HG03432 (cell line): ENCODE results near the gene IRAK1.
"Not testable (repeated sequence)": the region's sequence is repeated elsewhere in the genome, so short reads cannot be mapped to it uniquely, and the experiment has no call there.

Source experiments
- ATAC-seq: cut with Tn5 transposase; IDR thresholded peaks from one replicate; pipeline ENCODE4 v1.9.1; 2021; ENCODE audit warnings: mild to moderate bottlenecking, moderate library complexity; ENCODE audit not compliant: unreplicated experiment

IRAK1 gene

DNA sequence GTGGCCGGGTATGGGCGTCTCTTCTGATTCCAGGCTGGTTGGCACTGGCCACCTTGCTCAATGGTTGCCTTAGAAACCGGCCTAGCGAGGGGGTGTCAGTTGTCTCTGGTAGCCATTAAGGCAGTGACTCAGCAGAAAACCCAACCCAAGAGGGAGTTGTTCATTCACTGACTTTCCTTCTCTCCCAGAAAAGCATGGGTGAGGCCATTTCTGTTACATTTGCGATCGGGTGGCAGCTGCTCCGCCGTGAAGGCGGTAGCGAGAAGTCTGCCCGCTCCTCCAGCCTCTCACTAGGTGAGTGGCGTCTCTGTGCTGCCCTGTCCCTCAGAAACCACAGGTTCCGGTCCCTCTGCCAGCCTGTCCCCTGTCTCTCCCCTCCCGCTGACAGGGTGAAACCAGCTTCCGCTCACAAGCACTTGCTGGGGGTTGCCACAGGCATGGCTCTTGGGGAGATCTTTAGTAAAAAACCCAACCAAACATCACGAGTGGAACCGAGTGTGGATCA lies 17.4 kb downstream of the IRAK1 start:
- ATAC-seq, result peak; percentile 61

DNA sequence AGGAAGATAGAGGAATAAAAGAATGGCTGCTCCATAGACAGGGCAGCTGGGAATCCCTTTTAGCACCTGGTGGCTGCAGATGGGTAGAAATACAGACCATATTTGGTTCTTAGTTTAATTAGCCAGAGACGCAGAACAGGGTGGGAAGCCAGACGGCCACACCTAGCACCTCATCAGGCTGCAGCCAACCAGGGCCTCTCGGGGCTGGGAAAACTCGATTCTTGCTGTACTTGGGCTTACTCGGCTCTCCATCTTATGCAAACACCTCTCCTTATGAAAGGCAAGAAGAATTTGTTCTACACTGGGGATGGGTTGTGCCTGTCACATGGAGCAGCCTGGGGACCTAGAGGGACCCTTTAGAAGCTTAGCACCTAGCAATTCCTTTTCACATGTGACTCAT lies 19.7 kb downstream of the IRAK1 start:
- ATAC-seq, result no peak

DNA sequence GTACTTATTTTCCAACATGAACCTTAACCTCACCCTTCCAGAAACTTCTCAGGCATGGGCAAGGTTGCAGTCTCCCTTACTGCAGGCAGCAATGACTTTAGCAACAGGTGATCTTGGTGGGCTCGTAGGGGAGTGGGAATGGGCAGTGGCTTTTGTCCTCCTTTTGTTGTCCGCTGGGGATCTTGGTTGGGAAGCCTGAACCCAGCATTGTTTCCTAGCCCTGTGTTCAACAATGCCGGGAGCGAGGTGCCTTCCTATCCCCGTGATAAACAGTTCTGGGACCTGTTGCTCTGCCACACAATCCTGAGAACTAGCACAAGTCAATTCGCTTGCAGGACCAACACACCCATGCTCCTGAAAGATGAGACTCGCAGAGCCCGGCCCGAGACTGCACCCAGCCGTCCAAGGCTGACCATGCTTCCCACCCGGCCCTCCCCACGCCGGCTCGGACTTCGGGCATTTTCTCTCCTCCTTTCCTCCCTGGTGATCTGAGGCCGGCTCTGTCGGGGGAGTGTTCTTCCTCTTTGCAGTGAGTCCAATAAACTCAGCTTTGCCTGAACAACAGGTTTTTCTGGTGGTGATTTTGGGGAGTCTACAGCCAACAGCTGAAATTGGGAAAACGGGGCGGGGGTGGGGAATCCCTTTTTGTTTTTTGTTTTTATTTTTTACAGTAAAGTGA lies 20.2 kb downstream of the IRAK1 start:
- ATAC-seq, result no peak

DNA sequence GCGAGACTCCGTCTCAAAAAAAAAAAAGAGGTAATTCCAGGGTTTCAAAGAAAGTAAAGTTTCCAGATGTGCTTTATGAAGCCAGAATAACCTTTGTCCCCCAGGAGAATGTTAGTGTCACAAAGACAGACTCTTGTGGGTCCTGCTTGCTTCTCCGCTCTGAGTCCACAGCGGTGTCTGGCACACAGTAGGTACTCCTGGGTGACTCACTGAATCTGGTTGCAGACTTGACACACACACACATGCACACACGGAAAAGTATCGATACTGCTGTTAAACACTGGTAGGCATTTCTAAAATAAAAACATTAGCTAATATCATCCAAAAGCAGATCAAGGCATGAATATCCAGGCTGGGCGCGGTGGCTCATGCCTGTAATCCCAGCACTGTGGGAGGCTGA lies 24.2 kb downstream of the IRAK1 start:
- no peak for ATAC-seq

DNA sequence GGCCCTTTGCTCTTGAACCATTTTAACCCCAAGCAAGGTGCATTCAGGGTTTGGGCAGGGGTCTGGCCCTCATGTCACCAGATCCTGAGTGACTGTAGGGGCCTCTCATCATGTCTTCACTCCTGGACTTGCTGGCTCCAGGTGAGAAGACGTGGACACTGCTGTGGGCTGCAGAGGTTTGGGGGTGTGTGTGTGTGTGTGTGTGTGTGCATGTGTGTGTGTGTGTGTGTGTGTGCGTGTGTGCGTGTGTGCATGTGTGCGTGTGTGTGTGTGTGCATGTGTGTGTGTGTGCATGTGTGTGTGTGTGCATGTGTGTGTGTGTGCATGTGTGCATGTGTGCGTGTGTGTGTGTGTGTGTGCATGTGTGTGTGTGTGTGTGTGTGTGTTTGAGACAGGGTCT lies 25.3 kb downstream of the IRAK1 start:
- not testable (repeated sequence) for ATAC-seq

DNA sequence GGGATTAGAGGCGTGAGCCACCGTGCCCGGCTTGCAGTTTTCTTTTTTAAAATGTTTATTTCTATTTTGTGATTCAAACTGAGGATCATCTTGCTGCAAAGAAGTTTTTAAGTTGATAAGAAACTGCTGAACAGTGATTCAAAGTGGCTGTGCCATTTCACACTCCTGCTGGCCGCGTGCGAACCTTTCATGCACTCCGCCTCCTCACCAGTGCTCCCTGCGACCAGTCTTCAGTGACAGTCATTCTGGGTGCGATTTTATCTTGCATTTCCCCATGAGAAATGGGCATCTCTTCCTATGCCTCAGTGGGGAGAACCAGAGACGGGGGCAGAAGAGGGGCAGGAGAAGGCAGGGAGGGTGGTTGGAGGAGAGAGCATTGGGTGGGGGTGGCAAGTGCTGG lies 25.7 kb downstream of the IRAK1 start:
- ATAC-seq, result no peak

DNA sequence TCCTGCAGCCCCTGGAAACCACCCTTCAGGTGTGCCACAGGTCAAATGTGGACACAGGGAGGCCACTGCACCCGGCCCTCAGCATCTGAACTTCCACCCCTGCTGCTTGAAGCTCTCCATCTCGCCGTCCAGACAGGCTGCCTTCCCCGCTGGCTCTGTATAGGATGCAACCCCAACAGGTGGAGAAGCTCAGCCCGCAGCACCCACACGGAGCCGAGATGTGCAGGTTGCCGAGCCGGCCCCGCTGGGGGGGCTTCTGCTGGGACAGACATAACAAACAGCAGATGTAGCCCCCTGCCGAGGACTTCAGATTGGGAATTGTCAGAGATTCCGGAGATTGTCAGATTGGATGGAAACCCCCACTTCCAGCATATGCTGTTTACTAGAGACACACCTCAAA lies 26.6 kb downstream of the IRAK1 start:
- no peak for ATAC-seq

DNA sequence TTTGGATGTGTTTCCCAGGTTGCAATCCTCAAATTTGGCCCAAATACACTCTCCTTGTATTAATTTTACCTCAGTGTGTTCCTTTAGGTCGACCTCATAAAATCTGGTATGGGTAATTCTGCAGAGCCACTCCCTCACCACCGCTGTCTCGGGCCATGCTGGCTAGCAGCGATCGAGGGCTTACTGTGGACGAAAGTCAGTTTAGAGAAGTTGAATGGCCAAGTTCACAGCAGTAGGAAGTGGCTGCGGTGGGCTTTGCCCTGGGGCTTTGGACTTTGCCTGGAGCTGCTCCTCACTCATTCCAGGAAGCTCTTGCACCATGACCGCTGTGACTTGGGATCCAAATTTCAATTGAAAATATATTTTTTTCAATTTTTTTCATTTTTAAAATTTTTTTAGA lies 27.5 kb downstream of the IRAK1 start:
- ATAC-seq, result no peak

DNA sequence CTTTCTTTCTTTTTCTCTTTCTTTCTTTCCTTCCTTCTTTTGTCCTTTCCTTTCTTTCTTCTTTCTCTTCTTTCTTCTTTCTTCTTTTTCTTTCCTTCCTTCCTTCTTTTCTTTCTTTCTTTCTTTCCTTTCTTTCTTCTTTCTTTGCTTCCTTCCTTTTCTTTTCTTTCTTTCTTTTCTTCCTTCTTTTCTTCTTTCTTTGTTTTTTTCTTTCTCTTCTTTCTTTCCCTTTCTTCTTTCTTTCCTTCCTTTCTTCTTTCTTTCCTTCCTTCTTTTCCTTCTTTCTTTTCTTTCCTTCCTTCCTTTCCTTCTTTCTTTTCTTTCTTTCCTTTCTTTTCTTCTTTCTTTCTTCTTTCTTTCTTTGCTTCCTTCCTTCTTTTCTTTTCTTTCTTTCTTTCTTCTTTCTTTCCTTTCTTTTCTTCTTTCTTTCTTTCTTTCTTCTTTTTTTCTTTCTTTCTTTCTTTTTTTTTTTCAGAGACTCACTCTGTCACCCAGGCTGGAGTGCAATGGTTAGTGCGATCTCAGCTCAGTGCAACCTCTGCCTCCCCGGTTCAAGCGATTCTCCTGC lies 28.6 kb downstream of the IRAK1 start:
- ATAC-seq, result no peak

DNA sequence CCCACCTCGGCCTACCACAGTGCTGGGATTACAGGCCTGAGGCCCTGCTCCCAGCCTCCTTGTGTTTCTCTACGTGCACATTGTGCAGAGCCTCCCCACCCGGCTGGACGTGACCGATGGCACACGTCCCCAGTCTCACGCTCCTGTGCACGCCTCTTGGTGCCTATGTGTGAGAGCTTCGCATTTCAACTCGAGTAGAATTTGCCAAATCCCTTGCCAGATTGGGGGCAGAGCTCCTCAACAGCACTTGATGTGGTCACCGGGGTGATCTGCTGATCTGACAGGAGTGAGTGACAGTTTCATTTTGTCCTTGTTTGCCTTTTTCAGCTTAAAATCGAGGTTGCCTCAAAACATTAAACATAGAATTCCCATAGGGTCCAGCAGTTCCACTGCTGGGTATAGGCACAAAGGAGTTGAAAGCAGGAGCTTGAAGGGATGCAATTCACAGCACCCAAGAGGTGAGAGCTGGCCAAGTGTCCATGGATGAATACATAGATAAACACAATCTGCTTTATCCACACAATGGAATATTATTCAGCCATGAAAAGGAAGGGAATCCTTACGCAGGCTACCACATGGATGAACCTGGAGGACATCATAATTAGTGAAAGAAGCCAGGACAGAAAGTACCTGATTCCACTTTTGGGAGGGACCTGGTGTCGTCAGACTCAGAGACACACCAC lies 29.6 kb downstream of the IRAK1 start:
- ATAC-seq, result no peak

DNA sequence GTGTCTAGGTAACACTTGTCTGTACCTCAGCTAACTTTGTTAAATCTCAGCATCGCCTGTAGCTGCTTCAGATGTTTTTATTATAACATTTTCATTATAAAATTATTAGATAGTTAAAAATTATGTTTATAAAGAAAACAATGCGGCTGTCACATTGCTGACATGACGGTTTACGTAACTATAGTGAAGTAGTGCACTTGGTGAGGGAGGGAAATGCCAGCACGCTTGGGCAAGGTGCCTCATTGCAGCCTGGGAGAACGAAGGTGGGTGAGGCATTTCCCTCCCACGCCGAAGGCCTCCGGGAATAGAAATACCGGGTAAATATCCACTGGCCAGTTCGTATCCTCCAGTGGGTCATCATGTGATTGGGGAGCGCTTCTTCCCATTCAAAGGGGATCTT lies 31.2 kb downstream of the IRAK1 start:
- no peak for ATAC-seq

DNA sequence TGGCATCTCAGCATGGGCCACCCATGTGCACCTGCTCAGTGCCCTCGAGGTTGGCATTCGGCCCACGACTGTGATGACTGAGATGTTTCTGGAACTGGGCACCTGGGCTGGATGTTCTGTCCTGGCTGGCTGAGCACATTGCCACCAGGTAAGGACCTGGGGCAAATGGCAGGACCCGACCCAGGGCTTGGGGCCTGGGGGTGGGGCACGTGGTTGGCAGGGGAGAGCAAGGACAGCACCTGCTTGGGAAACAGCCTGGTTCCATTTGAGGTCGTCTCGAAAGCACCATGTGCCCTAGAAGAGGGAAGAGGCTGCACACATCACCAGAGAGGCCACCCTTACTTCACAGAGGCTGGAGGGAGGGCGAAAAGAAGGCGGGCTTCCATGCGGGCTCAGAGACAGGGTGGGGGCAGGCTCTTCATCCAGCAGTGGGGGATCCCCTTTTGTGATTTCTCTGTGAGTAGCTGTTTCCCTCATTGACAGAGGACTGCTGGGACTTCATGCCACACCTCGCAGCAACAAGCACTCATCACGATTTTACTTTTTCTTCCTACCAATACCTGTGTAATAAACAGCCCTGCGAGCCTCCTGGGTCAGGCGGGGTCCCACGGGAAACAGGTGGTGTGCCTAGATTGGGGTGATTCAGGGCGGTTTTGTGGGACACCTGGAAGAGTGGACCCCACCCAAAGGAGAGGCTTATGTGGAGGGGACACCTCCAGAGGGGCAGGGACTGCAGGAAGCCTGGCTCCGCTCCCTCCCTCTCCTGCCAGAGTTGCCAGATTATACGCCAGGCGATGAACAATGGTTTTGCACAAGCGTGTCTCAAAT lies 35.1 kb downstream of the IRAK1 start:
- ATAC-seq, result no peak

DNA sequence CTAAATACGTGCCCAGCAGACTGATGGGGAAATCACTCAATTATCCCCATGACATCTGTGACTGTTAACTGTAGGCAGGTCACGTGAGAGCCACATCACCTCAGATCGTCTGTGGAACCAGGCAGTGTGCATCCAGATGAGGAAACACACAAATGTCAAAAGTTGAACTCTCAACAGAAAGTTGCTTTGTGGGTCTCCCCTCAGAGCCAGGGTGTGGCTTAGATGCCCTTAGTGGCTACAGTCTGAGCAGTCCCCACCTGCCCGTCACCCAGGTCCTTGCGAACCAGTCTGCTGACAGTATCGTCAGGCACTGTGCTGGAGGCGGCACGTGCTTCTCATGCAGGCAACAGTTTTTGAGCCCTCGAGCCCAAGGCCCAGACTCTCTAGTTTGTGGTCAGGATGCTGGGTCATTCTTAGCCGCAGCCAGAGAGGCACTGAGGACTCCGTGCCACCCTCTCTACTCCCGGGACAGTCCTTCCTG lies 36.3 kb downstream of the IRAK1 start:
- no peak for ATAC-seq

DNA sequence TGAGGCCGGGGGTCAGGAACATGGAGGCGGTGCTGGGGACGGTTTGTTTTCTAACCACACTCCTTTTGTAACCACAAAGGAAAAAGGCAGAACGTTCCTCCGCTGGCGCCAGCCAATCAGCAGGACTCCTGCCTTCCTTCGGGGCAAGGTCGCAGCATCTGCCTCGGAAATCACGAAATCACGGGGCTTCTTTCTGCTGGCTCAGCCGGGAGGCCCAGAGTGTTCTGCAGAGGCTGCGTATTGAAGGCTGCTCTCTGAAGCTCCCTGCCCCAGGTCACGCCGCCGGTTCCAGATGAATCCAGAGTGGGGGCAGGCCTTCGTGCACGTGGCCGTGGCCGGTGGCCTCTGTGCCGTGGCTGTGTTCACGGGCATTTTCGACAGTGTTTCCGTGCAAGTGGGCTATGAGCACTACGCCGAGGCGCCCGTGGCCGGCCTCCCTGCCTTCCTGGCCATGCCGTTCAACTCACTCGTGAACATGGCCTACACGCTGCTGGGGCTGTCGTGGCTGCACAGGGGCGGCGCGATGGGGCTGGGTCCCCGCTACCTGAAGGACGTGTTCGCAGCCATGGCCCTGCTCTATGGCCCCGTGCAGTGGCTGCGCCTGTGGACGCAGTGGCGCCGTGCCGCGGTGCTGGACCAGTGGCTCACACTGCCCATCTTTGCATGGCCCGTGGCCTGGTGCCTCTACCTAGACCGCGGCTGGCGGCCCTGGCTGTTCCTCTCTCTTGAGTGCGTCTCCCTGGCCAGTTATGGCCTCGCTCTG lies 37.8 kb downstream of the IRAK1 start:
- no peak for ATAC-seq

DNA sequence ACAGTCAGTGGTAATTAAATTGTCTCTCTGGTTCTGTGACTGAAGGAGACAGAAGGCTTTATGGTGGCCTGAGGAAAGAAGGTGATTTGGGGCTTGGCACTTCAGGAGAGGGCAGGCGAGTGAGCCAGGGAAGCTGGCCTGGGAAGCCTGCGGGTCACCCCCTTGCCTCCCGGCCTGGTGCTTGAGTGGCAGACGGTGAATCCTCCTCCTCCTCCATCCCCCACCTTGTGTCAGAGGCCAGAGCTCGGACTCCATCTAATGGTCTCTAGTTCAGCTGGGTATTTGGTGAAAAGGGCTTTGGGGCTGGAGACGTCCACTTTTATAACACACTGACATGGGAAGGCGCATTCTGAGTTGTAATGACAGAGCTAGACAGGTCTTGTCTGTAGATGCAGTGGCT lies 38.5 kb downstream of the IRAK1 start:
- ATAC-seq, result no peak

DNA sequence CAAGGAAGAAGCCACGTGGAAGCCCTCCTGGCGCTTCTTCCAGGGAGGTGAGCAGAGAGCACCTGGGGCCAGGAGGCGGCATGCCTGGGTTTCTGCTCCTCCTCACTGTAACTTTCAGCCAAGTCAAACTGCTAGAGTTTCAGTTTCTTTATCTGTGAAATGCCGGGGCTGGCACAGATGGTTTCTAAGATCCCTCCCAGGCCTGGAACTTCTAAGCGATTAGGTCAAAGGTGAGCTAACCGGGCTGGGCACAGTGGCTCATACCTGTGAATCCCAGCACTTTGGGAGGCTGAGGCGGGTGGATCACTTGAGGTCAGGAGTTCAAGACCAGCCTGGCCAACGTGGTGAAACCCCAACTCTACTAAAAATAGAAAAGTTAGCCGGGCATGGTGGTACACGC lies 39.3 kb downstream of the IRAK1 start:
- not testable (repeated sequence) for ATAC-seq

DNA sequence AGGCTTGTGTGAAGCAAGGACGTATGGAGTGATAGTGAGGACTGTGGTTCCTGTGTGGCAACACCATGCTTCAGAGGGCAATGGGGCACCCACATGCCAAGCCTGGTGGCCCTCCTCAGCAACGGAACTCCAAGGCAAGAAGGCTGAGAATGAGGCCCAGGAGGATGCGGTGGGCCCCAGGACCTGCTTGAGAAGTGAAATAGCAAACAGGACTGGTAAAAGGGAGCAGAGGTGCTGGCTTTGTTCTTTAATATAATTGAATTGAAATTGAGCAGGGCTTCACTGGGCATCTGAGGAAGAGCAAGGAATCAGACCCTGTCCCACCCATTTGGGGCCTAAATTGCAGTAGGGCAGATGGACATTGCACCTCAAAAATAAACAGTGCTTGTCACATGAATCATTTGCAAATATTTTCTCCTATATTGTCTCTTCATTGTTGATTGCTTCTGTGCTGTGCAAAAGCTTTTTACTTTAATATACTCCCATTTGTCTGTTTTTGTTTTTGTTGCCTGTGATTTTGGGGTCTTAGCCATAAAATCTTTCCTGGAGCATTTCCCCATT lies 44.9 kb downstream of the IRAK1 start:
- no peak for ATAC-seq

DNA sequence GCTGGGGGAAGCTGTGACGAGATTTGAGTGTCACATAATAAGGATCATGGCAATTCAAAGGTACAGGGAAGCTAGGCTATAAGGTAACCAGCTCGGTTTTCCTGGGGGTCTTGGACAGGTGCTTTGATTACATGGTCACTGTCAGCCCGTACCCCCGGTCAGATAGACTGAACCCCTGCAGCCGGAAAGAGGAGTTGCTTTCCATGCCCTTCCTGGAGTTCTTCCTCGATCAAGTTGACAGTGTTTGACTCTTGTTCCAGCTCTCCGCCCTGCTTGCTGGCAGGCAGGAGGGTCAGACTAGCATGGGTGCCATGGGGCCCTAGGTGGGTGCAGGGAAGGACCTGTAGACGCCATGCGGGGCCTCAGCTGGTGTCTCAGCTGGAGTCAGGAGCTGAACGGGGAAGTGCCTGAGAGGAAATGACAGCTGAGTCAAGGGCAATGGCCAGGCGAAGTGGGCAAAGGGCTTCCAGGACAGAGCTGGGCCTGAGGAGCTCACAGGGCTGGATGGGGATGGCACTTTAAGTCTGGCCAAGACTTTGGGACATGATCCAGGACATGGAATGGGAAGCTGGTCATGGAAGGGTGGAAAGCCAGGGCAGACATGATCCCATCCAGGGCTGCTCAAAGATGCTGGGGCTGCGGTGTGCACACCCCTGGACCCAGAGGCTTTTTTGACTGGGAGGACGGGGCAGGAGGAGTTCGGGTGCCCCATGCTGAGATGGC lies 45.5 kb downstream of the IRAK1 start:
- ATAC-seq, result no peak

DNA sequence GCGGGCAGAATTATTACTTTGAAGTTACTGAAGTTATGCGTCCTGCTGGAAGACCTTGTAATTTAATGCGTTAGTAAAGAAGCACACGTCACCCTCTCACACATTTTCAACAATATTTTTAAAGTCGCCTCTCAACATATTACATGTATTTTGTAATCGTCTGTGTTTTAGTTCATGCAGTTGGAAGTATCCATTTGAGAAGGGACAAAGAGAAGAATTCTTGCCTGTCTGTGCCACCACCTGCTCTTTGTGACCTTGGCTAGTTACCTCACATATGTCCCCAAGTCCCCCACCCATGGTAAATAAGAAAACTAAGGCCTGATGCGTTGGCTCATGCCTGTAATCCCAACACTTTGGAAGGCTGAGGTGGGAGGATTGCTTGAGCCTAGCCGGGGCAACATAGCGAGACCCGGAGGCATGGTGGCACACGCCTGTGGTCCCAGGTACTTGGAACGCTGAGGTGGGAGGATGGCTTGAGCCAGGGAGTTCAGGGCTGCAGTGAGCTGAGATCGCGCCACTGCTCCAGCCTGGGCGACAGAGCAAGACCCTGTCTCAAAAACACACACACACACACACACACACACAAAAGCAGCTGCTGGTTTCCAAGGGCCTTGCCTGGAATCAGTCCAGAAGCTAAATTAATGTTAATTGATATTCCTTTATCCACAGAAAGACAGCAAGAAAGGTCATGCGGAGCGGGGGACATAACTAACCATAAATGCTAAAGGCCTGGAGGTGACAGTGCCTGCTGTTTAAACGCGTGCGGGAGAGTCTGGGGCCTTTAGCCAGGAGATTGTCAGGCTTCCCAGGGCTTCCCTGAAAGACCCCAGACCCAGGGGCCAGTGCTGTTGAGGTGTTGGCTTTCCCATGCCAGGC lies 46.3 kb downstream of the IRAK1 start:
- no peak for ATAC-seq
